Adipose tissue (tissue), 3 donors: Measurements from ENCODE around the gene PFDN5. TPM values are rescaled to one million over a fixed set of nuclear protein-coding genes. Genes with fewer than 3 reads are reported as not detected.
A peak's percentile ranks its signal among the peaks of the same experiment; 100 is the strongest.
"Not testable (repeated sequence)": the region's sequence is repeated elsewhere in the genome, so short reads cannot be mapped to it uniquely, and the experiment has no call there.

Experiments
- H3K27ac ChIP-seq: one replicate; pipeline ENCODE4 v1.5.1; 2013; ENCODE audit warnings: low read depth, low read length
- WGBS, 3 donors: extraction: QIAGEN DNeasy Blood & Tissue Kit; methylation state at CpG; one replicate each; pipeline ENCODE4 v1.1.7; 2013; 5-methylcytosine and 5-hydroxymethylcytosine counted together
- polyA plus RNA-seq, 3 donors: library from polyadenylated mRNA; stranded (reverse); fragments of 200-250 nt; gene quantifications; one replicate each; pipeline ENCODE4 v1.2.3, GENCODE V29; 2013
- donor health status: healthy with polysubstance abuse.
- donor health status: Bipolar disorder and iron deficiency.
- donor health status: healthy.

PFDN5 gene
- polyA plus RNA-seq, 3 donors, result 478 to 1,510 (median 796) TPM

DNA sequence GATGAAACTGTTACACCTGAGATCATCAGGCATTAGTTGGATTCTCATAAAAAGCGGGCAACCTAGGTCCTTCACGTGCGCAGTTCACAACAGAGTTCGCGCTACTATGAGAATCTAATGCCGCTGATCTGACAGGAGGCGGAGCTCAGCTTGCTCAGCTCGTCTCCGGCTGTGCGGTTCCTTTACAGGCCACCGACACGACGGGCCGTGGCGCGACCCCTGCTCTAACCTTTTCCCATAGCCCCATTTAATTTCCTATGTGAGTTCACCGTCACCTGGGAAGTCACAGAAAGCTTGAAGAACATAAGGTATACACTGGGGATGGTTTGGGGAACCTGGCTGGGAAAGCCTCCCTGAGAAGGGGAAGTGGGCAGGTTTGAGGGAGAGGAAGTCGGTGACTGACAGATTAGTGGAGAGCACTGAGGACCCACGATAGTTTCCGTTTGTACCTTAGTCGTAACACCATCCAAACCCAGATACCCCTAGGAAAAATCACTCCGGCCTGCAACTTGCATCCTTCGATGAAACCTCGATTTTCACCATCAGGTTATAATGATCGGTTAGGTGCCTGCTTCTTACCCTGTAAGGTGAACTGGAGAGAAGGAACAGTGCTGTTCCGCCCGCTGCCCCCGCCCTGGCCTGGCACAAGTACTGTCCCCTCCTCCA, 28.9 kb downstream of the PFDN5 start:
- H3K27ac ChIP-seq, result peak overlapping the region; percentile 68
- 23 to 29% (median 28%) methylated on average over 28 of the region's 28 CpGs for WGBS, 3 donors

DNA sequence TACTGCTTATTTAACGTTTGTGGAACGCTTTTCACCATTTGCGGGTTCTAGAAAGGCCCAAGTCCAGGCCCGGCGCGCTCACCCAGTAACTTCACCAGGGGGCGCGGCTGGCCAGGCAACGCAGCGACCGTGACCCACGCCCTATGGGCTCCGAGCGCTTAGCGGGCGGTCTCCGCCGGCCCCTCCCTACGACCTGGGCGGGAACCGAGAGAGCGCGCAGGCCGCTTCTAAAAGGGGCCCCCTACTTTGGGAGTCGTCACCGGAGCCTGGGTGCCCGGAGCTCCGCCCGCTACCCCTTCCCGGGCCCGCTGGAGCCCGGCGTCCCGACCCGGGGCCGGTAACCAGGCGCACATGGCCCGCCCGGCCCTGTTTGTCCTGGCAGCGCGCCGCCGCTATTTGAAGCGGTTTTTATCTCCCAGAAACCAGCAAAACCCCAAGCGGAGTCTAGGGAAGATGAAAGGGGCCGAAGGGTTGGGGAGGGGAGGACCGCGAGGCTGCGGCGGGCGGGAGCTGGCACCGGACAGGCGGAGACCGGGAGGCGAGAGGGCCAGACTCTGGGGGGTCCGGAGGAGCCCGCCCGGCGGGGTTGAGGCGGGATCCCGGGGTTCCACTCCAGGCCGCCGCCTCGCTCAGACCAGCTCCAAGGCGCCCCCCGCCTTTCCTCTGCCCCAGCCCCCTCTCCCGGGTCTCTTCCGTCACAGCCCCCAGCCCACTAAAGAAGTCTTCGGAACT, 29.6 kb downstream of the PFDN5 start:
- peak overlapping the region; percentile 68 for H3K27ac ChIP-seq
- 0 to 1% (median 0%) methylated on average over 67 to 69 of the region's 69 CpGs for WGBS, 3 donors

DNA sequence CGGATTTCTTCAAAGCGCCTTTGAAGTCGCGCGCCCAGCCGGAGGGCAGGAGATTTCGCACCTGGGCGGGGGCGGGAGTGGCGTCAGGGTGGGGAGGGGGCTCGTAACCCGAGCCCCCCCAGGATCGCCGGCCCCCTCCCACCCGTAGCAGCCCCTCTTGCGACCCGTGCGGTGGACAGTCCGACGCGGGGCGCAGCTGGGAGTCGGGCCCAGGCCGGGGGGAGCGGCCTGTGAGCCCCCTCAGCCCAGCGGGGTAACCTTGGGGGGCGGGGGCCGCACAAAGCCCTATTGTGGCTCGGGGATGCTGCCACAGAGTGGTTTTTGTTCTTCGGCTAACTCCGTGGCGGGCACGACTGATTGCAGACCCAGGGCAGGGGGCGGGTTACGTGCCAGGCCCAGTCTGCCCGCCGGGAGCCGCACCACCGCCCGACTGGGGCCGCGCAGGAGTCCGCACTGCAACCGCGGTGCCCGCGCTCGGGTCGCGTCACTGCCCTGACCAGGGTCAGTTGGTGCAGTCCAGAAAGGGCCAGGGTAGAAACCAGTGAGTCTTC, 30.2 kb downstream of the PFDN5 start:
- peak overlapping the region; percentile 68 for H3K27ac ChIP-seq
- 1 to 4% (median 1%) methylated on average over 48 to 50 of the region's 50 CpGs for WGBS, 3 donors

DNA sequence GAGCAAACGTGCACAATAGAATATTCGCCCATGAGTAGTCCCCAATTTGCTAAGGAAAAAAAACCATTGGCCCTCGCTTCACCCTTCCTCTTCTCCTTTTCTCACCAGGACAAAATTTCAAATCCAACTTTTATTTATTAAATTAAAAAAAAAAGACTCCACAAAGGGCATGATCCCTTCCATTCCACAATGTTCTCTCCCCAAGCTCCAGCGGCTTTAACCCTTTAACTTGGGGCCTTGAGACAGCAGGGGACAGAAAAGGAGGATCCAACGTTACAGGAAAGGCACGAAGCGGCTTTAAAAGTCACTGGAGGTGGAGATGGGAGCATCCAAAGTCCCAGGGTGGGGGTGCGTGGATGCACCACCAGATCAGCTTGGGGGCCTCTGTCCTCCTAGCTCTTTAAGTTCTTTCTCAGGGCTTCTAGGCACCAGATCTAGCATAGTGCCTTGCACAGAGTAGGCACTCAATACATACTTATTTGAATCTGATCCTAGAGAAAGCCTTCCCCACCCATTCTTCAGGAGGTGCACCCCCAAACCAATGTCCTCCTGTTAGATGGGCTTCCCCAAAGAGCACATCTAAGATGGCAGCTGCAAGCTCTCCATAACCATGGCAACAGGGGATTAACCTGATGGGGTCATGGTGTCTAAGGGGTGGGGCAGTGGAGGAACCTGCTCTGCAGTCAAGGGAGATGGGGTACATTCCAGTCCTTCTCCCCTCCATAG, 31.3 kb downstream of the PFDN5 start:
- WGBS, 3 donors, result 77 to 88% (median 81%) methylated on average over 8 of the region's 8 CpGs
- H3K27ac ChIP-seq, result no peak overlapping the region

DNA sequence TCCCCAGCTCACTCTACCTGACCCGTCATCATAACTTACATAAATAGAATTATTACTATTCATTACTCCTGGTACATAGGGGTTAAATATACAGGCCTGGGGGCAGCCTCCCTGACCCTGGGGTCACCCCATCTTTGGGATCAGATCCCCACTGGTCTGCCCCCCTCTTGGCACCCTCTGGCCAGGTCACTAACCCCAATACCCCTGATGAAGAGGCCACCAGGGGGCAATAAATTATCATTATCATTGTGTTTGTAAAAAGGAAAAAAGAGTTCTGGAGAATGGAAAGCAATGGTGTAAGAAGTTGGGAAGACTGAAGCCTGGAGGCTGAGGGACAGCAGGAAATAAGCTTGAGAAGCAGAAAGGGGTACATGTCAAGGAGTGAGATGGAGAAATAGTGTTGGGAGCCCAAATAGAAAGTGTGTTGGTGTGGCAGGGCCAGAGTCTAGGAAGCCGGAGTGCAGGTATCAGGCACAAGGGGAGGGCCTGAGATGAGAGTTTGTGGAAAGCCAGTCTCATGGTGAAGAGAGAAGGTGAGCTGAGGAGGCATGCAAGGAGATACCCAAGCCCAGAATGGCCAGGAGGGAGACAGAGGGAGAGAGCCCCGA, 32.2 kb downstream of the PFDN5 start:
- WGBS, 3 donors, result 78 to 91% (median 85%) methylated on average over 3 of the region's 3 CpGs
- no peak overlapping the region for H3K27ac ChIP-seq

DNA sequence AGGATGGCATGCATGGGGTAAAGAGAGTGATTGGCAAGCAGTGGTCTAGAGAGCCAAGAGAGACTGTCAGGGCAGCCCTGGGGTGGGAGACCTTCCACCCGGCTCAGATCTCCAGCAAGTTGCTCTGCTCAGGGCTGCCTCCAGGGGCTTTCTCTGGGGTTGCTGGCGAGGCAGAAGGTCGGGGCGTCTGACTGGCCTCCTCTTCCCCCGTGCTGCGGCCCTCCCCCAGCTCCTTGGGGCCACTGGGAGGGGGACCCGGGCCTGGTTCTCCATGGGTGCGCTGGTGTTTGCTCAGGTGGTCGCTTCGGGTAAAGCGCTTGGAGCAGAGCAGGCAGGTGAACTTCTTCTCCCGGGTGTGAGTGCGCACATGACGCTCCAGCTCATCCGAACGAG, 32.7 kb downstream of the PFDN5 start:
- WGBS, 3 donors, result 32 to 64% (median 58%) methylated on average over 14 to 16 of the region's 16 CpGs
- no peak overlapping the region for H3K27ac ChIP-seq

DNA sequence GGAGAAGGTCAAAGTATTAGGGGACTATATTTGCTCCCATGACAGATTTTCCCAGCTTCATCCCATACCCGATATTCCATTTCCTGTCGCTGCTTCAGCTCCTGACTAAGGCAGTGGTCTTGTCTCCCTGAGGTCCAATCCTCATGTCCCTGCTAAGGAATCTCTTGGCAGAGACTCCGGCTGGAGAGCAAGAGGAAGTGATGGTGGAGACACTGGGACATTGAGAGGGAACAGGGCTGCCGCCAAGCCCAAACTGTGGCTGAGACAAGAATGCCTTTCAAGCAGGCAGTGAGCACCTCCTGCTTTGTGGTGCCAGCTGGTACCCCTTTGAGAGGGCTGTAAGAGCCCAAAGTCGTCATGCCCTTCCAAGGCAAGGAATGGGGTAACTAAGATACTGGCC, 35.3 kb downstream of the PFDN5 start:
- 65 to 80% (median 78%) methylated on average over 5 of the region's 5 CpGs for WGBS, 3 donors
- H3K27ac ChIP-seq, result no peak overlapping the region

DNA sequence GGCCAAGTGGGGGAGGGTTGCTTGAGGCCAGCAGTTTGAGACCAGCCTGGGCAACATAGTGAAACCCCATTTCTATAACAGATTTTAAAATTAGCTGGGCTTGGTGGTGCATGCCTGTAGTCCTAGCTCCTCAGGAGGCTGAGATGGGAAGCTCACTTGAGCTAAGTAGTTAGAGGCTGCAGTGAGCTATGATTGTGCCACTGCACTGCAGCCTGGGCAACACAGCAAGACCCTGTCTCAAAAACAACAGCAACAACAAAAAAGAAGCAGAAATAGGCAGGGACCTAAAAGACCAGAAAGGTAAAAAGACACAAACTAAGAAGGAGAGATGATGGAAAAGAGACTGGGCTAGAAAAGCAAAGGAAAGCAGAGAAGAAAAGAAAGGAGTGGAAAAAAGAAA, 37.0 kb downstream of the PFDN5 start:
- not testable (repeated sequence) for H3K27ac ChIP-seq

DNA sequence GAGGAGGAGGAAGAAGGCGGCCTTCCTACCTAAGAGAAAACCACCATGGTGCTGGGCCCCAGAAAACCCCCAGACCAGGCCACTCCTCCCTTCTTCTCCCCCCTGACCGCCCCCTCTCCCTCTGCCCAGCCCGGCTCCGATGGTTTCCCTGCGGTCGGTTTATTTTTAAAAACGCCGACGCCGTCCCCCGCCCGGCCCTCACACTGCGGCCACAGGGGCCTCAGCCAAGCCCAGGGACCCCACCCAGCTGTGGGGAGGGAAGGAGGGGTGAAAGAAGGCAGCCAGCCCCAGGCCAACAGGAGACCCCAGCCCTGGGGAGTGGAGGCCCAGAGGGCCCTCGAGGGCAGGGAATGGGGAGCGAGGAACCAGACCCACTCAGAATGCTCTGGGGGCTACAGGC, 37.4 kb downstream of the PFDN5 start:
- H3K27ac ChIP-seq, result no peak overlapping the region
- 52 to 79% (median 59%) methylated on average over 15 of the region's 15 CpGs for WGBS, 3 donors

DNA sequence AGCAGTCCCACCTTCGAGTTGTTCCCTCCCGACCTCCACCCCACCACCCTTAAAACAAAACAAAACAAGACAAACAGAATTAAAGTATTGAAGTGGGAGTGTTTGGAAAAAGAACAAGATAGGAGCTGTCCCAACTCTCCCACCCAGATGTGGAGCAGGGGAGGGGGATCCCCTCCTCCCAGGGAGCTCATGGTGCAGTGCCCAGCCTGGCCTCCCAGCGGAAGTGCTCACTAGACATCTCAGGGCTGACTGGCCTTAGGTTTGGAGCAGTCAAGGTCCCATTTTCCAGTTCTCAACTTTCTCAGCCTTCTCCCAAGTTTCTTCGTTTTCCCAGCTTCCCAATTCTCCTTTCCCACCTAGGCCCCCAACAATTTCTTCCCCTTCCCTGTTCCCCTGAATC, 37.9 kb downstream of the PFDN5 start:
- WGBS, 3 donors, result 72 to 84% (median 79%) methylated on average over 4 of the region's 4 CpGs

DNA sequence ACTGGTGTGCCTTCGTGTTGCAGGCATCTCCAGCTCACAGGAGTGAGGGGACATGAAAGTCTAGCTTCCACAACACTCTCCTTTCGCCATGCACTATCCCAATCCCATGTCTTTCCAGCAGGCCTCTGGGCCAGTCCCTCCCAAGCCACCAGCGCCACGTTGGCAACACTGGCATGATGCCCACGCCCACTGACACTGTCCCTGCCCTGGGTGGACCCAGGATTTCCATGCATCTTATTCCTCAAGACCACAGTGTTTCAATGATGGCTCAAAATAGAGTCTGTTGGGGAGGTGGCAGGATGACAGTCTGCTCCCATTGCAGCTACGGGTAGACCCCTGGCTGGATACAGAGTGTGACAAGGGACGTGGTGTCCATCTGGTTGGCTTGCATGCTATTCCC, 38.5 kb downstream of the PFDN5 start:
- WGBS, 3 donors, result 68 to 76% (median 72%) methylated on average over 7 of the region's 7 CpGs
- H3K27ac ChIP-seq, result no peak overlapping the region

More for the DNA sequence above, 37.9 kb downstream of the PFDN5 start:
- no peak overlapping the region for H3K27ac ChIP-seq

DNA sequence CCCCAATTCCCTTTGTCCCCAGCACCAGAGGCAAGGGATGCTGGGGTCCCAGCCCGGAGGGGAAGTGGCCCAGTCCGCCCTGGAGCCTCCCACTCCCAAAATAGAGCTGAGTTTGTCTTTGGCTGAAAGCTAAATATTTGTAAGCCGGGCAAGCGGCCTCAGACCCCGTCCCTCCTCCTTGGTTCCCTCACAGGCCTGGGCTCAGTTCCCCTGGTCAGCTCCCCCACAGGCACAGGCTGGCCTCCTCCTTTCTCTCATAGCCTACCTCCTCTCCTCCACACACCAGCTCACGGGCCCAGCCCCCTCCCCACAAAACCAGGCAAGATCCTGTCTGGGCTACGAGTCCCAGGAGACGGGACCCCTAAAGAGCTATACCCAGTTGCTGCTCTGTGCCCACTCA, 39.5 kb downstream of the PFDN5 start:
- WGBS, 3 donors, result 73 to 84% (median 75%) methylated on average over 8 of the region's 8 CpGs
- H3K27ac ChIP-seq, result no peak overlapping the region

DNA sequence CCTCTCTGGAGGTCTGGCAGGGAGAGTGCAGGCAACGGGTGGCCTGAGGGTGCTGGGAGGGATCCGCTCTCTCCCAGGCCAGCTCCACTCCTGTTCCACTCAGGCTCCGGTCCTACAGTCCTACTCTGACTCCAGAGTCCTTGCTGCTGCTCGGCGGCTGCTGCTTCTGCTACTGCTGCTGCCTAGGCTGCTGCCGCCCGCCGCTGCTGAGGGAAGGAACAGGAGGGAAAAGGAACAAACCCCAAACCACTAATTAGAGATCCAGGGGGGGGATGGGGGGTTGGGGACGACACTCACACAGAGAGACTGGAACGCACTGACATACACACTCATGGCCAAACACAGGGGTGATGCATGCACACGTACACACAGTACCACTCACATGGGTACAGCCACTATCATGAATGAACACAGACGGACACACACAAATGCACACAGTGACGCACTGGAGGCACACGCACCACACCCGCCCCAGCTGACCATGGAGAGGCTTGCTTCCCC, 40.9 kb downstream of the PFDN5 start, which contains the start of gene SP7:
Gene SP7, minus strand, starts transcription at position 174 of the 501 bp plus-strand sequence. CDS start 708 bp downstream, outside the sequence.
- WGBS, 3 donors, result 37 to 54% (median 53%) methylated on average over 14 to 15 of the region's 15 CpGs
- H3K27ac ChIP-seq, result no peak within 1 kb of the TSS

DNA sequence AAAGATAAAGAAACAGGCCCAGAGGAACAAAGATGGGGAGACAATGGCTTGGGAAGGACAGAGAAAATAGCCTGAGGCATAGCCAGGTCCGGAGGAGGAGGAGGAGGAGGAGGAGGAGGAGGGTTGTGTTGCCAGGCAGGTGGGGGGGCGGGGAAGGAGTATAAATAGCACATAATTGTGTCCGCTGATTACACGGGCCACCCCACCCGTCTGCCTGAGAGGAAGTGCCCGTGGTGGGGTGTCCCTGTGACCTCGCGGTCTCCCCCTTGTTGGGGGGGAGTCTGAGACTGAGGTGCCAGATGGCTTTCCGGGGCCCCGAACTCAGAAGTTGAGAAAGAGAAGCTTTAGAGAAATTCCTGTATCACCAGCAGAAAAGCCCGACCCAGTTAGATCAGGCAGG, 42.7 kb downstream of the PFDN5 start:
- 25 to 32% (median 25%) methylated on average over 11 of the region's 11 CpGs for WGBS, 3 donors
- no peak overlapping the region for H3K27ac ChIP-seq

DNA sequence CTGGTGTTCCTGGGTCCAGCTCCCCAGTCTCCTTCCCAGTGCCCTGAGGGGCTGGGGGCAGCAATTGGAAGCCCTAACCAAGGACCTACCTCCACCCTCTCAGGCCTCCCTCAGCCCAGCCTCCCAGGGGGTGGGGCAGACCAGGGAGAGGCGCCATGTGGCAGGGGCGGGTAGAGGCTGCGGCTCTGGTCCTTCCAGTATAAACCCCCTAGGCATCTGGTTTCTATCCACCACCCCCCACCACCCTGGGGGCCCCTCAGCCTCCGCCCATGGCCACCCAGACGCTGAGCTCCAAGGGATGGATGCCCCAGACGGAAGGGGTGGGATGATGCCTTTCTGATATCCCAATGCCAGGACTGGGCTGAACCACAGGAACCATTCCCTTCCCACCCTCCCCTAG, 43.6 kb downstream of the PFDN5 start:
- WGBS, 3 donors, result 46 to 70% (median 64%) methylated on average over 6 of the region's 6 CpGs
- no peak overlapping the region for H3K27ac ChIP-seq

DNA sequence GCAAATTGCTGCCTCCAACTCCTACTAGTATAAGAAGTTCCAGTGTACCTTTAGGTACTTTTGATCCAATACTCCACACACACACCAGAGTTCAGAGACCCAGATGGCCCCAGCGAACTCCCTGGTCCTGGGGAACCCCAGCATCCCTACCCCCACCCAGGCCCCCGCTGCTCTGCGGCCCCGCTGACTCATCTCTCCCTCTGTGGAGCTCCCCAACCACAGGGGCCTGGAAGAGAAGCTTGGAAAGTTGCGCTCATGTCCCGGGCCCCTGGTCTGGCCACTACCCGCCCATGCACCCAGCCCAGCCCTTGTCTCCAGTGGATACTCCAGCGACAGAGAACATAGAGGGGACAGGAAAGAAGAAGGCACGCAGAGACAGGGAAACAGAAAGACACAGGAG, 45.1 kb downstream of the PFDN5 start:
- 74 to 77% (median 75%) methylated on average over 9 of the region's 9 CpGs for WGBS, 3 donors
- no peak overlapping the region for H3K27ac ChIP-seq

DNA sequence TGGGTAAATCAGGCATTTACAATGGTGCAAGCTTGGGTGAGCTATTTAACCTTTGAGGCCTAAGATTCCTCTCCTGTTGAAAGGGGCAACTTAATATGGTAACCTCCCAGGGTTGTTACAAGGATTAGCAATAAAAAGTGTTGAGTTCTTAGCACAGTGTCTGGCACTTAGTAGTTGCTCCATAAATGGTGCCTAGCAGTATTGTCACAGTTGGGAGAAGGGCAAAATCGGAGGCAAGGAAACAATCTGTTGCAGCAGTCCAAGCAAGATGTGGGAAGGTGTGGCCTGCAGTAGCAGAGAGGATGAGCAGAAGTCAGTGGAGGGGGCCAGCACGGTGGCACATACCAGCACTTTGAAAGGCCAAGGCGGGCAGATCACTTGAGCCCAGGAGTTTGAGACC, 48.1 kb downstream of the PFDN5 start:
- 62 to 80% (median 65%) methylated on average over 3 of the region's 3 CpGs for WGBS, 3 donors
- no peak overlapping the region for H3K27ac ChIP-seq

DNA sequence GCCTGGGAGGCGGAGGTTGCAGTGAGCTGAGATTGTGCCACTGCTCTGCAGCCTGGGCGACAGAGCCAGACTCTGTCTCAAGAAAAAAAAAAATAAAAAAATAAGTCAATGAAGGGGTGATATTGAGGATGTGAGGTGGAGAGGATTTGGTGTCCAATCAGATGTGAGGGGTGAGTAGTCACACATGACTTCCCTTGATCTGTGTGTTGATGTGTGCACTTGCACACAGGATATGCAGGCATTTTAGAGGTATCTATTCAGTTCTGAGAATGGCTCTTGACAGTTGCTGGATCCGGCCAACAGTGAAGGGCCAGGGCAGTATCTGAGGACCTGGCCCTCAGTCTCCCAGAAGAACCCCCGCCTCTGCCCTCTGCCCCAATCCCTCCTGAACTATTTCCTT, 48.6 kb downstream of the PFDN5 start:
- WGBS, 3 donors, result 91 to 100% (median 97%) methylated on average over 4 of the region's 4 CpGs
- no peak overlapping the region for H3K27ac ChIP-seq

DNA sequence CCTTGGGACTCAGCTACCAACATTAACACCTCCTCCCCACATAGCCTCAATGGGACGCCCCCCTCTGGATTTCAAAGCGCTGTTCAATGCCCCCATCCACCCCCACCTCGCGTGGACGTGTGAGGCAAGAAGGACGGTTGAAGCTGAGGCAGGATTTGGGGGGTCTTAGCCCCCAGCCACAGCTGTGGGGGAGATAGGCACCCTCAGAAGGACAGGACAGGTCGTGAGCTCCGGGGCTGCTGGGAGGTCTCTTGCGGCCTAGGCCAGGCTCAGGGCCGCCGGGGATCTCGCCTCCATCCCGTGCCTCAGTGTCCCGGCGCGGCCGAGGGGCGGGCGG, 49.1 kb downstream of the PFDN5 start:
- WGBS, 3 donors, result 3 to 7% (median 4%) methylated on average over 10 to 19 of the region's 19 CpGs
- no peak overlapping the region for H3K27ac ChIP-seq
